ENCODE results near the gene LCE1A.

Gene LCE1A

GRCh38 chr1:152870831-152871730, 43.8 kb downstream of the LCE1A start:
- peak; percentile 79 for DNase-seq

GRCh38 chr1:152871731-152872126, 44.5 kb downstream of the LCE1A start:
- DNase-seq = no peak

GRCh38 chr1:152873495-152873894, 46.2 kb downstream of the LCE1A start:
- no peak for DNase-seq

GRCh38 chr1:152876827-152877226, 49.6 kb downstream of the LCE1A start:
- no peak for DNase-seq

Measured in OCI-M1 (cell line).